ENCODE measurements around the gene TCAF1. TPM values are rescaled to one million over a fixed set of nuclear protein-coding genes. Genes with fewer than 3 reads are reported as not detected.

Gene TCAF1
- total RNA-seq, 1 experiment from 2014 or later = 99.4 TPM

Other genes with a start within 250 kb of the TCAF1 start
- not detected in 2 replicates for gene CTAGE6, start 144.5 kb downstream of the TCAF1 start, total RNA-seq (2014; rRNA removed)
- gene OR2F2, start 33.1 kb upstream of the TCAF1 start, total RNA-seq (2014; rRNA removed) = not detected in 2 replicates
- not detected in 2 replicates for gene OR2F1, start 52.7 kb upstream of the TCAF1 start, total RNA-seq (2014; rRNA removed)
- not detected in 2 replicates for gene OR6B1, start 98.1 kb upstream of the TCAF1 start, total RNA-seq (2014; rRNA removed)
- gene OR2A5, start 146.8 kb upstream of the TCAF1 start, total RNA-seq (2014; rRNA removed) = not detected in 2 replicates
- gene OR2A25, start 167.6 kb upstream of the TCAF1 start, total RNA-seq (2014; rRNA removed) = not detected in 2 replicates
- gene OR2A12, start 184.1 kb upstream of the TCAF1 start, total RNA-seq (2014; rRNA removed) = not detected in 2 replicates
- gene OR2A2, start 207.4 kb upstream of the TCAF1 start, total RNA-seq (2014; rRNA removed) = not detected in 2 replicates
- not detected in 2 replicates for gene OR2A14, start 221.0 kb upstream of the TCAF1 start, total RNA-seq (2014; rRNA removed)